Gastrocnemius medialis (tissue), 4 donors: ENCODE data around the gene PRR15. TPM values are rescaled to one million over a fixed set of nuclear protein-coding genes. Genes with fewer than 3 reads are reported as not detected.

Experiments
- ATAC-seq, 2 donors: fragments of 150-250 bp; one replicate each; pipeline ENCODE4 v1.9.1; 2016
- DNase-seq, 2 donors: peaks; one replicate each; pipeline ENCODE4 v3.0.0-alpha.2; 2019
- H3K27ac ChIP-seq, 4 donors: fragments of 200-600 bp; sonication (generic); 1 replicate in 1 of 4; 2 replicates in 3 of 4; pipeline ENCODE4 v1.5.1; 2016 to 2018; ENCODE audit warnings: mild to moderate bottlenecking in 2 of 4, moderate library complexity in 1 of 4
- H3K27me3 ChIP-seq, 3 donors: fragments of 200-600 bp; sonication (generic) in 2 of 3; 1 replicate in 1 of 3; 2 replicates in 2 of 3; pipeline versions ENCODE4 v1.5.1 to v1.6.0; 2016 to 2019; ENCODE audit warnings: mild to moderate bottlenecking in 1 of 3, moderate library complexity in 1 of 3
- H3K36me3 ChIP-seq, 2 donors: fragments of 200-600 bp; sonication (generic) in 1 of 2; one replicate each; pipeline ENCODE4 v1.5.1; 2017 to 2018
- H3K4me1 ChIP-seq, 2 donors: fragments of 200-600 bp; sonication (generic) in 1 of 2; one replicate each; pipeline ENCODE4 v1.5.1; 2016 to 2017; ENCODE audit warnings: mild to moderate bottlenecking in 2 of 2
- H3K4me3 ChIP-seq, 4 donors: fragments of 200-600 bp; sonication (generic) in 3 of 4; 1 replicate in 1 of 4; 2 replicates in 3 of 4; pipeline ENCODE4 v1.5.1; 2016 to 2019; ENCODE audit warnings: mild to moderate bottlenecking in 2 of 4
- H3K9me3 ChIP-seq, 3 donors: fragments of 200-600 bp; sonication (generic) in 2 of 3; 1 replicate in 1 of 3; 2 replicates in 2 of 3; pipeline ENCODE4 v1.5.1; 2016 to 2019
- CTCF ChIP-seq, 5 experiments: fragments of 450-650 bp in 3 of 5; fragments of 200-600 bp in 2 of 5; sonication (generic) in 2 of 5; IDR thresholded peaks in 4 of 5; conservative IDR thresholded peaks in 1 of 5; 1 replicate in 4 of 5; 2 replicates in 1 of 5; pipeline ENCODE4 v1.5.1; 2016 to 2019; ENCODE audit warnings: antibody characterized with exemption in 5 of 5, mild to moderate bottlenecking in 3 of 5, moderate library complexity in 3 of 5
- POLR2A ChIP-seq, 2 donors: fragments of 450-650 bp; IDR thresholded peaks; one replicate each; pipeline ENCODE4 v1.6.1; 2017; ENCODE audit warnings: antibody characterized with exemption in 2 of 2, mild to moderate bottlenecking in 2 of 2, moderate library complexity in 2 of 2
- in situ Hi-C, 4 donors: fragments of 200-750 bp; cut with MboI; loops; one replicate each; pipeline versions ENCODE4 v1.15.0 to v1.8.0; 2017; ENCODE audit warnings: low sequenced_read_pairs in 4 of 4
- intact Hi-C: fragments of 100-400 bp; cut with DNase I; formaldehyde crosslinking; loops from one replicate; pipeline ENCODE4 v1.15.1; 2023; ENCODE audit warnings: low total_unique reads
- total RNA-seq, 4 donors: library from RNA; depleted of rRNA; stranded (reverse); fragments of >200 nt; gene quantifications; one replicate each; pipeline versions ENCODE4 v1.1.0 to v1.2.3, GENCODE V29; 2016

PRR15 gene
- total RNA-seq, 4 donors from 2014 or later: 0.20 to 1.3 TPM; not detected in 2

DNA sequence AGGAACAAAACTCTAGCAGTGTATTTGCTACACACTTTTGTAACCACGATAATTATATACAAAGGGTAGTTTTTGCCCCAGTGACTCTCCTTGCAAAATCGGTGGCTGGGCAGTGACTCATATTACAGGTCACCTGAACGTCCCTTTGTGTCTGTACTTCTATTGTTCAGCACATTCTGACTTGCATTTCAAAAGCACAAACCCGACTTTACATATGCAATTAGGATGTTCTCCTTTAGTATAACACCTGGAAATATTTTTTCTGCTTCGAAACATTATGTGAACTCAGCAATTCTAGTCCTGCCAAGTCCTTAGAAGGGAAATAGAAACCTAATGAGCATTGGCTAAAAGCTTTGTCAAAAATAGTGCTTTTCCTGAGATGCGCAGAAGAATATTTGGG lies 6.0 kb downstream of the PRR15 start:
- intact Hi-C loops: no loop called here
- Histone ChIP-seq H3K4me3 (no peak overlapping the region), H3K36me3 (no peaks in the 10 kb centered on the region), H3K9me3 (no peaks in the 10 kb centered on the region), H3K27me3 (peaks cover 20 to 22% (median 21%) of the 10 kb centered on the region in 3 donors), H3K4me1 (peaks cover 7 to 12% of the 10 kb centered on the region in 2 donors), H3K27ac (no peak overlapping the region)
- ATAC-seq: no peak
- no peak for DNase-seq
- TF ChIP-seq POLR2A (IDR thresholded peaks at IDR 0.05) (no peak), CTCF (IDR thresholded peaks at IDR 0.05 in 4 of 5, conservative IDR thresholded peaks at IDR 0.05 in 1 of 5) (no peak)
- in situ Hi-C loops: no loop called here

DNA sequence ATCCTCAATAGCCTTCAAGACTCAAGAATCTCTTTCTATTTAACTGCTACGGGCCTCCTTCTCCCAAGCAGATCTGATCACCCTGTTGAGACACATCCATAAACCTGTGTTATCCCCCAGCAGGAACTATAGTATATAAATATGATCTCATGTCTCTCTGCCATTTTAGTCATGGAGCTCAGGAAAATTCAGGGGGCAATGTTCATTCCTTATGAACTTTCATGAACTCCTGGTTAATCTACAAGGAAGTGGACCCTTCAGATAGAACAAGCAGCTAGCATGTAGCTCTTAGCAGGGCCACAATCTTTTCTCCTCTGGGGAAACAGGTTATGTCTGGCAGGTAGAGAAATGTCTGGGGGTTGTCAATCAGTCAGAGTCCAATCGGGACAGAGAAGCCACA lies 8.9 kb downstream of the PRR15 start:
- DNase-seq: no peak
- no peak for TF ChIP-seq CTCF (IDR thresholded peaks at IDR 0.05 in 4 of 5, conservative IDR thresholded peaks at IDR 0.05 in 1 of 5)
- TF ChIP-seq POLR2A (IDR thresholded peaks at IDR 0.05): no peak
- in situ Hi-C loops: no loop called here
- intact Hi-C loops: no loop called here
- H3K27me3 ChIP-seq: no peaks in the 10 kb centered on the region
- H3K36me3 ChIP-seq: no peaks in the 10 kb centered on the region
- no peaks in the 10 kb centered on the region for H3K9me3 ChIP-seq
- H3K4me1 ChIP-seq: no peaks in the 10 kb centered on the region
- H3K4me3 ChIP-seq: no peak overlapping the region
- no peak overlapping the region for H3K27ac ChIP-seq
- no peak for ATAC-seq

- Histone ChIP-seq H3K27me3 (no peaks in the 10 kb centered on the region), H3K36me3 (no peaks in the 10 kb centered on the region), H3K4me1 (no peaks in the 10 kb centered on the region), H3K9me3 (no peaks in the 10 kb centered on the region), H3K27ac (no peak overlapping the region), H3K4me3 (no peak overlapping the region)
- in situ Hi-C loops (no loop called here), intact Hi-C loops (no loop called here)
- TF ChIP-seq CTCF (IDR thresholded peaks at IDR 0.05 in 4 of 5, conservative IDR thresholded peaks at IDR 0.05 in 1 of 5) (no peak), POLR2A (IDR thresholded peaks at IDR 0.05) (no peak)
- no peak for ATAC-seq
- no peak for DNase-seq
Measured at GRCh38 chr7:29573567-29573966, 9.9 kb downstream of the PRR15 start.

- in situ Hi-C loops: no loop called here
- H3K4me3 ChIP-seq: no peak overlapping the region
- no peak for ATAC-seq
- H3K27ac ChIP-seq: no peak overlapping the region
- no peaks in the 10 kb centered on the region for H3K9me3 ChIP-seq
- DNase-seq: no peak
- intact Hi-C loops: no loop called here
- no peaks in the 10 kb centered on the region for H3K36me3 ChIP-seq
- no peaks in the 10 kb centered on the region for H3K27me3 ChIP-seq
- TF ChIP-seq CTCF (IDR thresholded peaks at IDR 0.05 in 4 of 5, conservative IDR thresholded peaks at IDR 0.05 in 1 of 5): no peak
- TF ChIP-seq POLR2A (IDR thresholded peaks at IDR 0.05): no peak
- no peaks in the 10 kb centered on the region for H3K4me1 ChIP-seq
Measured at GRCh38 chr7:29574659-29575058, 11.0 kb downstream of the PRR15 start.

DNA sequence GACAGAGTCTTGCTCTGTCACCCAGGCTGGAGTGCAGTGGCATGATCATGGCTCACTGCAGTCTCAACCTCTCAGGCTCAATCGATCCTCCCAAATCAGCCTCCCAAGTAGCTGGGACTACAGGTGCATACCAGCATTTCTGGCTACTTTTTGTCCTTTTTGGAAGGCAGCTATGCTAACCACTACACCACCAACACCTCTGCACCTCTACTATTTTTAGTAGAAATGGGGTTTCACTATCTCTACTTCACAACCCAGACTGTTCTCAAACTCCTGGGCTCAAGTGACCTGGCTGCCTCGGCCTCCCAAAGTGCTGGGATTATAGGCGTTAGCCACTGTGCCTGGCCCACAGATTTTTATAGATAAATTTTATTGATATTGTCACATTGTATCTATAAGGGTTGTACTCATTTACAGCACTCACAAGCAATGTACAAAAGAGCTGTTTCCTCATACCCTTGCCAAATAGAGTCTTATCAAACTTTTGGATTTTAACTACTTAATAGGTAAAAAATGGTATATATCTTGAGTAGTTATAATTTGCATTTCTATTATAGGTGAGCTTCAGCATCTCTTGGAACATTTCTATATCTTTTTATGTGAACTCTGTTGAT lies 23.7 kb downstream of the PRR15 start:
- Histone ChIP-seq H3K9me3 (no peaks in the 10 kb centered on the region), H3K4me1 (no peaks in the 10 kb centered on the region), H3K4me3 (no peak overlapping the region), H3K36me3 (no peaks in the 10 kb centered on the region), H3K27ac (no peak overlapping the region), H3K27me3 (no peaks in the 10 kb centered on the region)
- no peak for TF ChIP-seq CTCF (IDR thresholded peaks at IDR 0.05 in 4 of 5, conservative IDR thresholded peaks at IDR 0.05 in 1 of 5)
- no peak for TF ChIP-seq POLR2A (IDR thresholded peaks at IDR 0.05)
- in situ Hi-C loops: no loop called here
- no peak for DNase-seq
- ATAC-seq: no peak
- intact Hi-C loops: no loop called here
